Mammary epithelial cell (primary cell): ENCODE results near the gene MYCBPAP.

Source experiments
- EZH2 ChIP-seq: IDR thresholded peaks from 2 replicates; pipeline ENCODE4 v1.6.1; 2012; ENCODE audit warnings: low read length, inconsistent platforms, borderline replicate concordance
- TF ChIP-seq, protein P1 (sequence below), 2 donors: IDR thresholded peaks in 1 of 2; conservative IDR thresholded peaks in 1 of 2; 2 replicates each; pipeline ENCODE4 v1.5.1; 2011 to 2012; ENCODE audit warnings: inconsistent platforms in 2 of 2, low read length in 2 of 2, mild to moderate bottlenecking in 2 of 2, control low read depth in 1 of 2, low read depth in 1 of 2; ENCODE audit not compliant: insufficient read depth in 1 of 2; ENCODE audit errors: extremely low read depth in 1 of 2

GRCh38 chr17:50495918-50496317 lies 12.3 kb upstream of the MYCBPAP start:
- TF ChIP-seq, protein P1, sequence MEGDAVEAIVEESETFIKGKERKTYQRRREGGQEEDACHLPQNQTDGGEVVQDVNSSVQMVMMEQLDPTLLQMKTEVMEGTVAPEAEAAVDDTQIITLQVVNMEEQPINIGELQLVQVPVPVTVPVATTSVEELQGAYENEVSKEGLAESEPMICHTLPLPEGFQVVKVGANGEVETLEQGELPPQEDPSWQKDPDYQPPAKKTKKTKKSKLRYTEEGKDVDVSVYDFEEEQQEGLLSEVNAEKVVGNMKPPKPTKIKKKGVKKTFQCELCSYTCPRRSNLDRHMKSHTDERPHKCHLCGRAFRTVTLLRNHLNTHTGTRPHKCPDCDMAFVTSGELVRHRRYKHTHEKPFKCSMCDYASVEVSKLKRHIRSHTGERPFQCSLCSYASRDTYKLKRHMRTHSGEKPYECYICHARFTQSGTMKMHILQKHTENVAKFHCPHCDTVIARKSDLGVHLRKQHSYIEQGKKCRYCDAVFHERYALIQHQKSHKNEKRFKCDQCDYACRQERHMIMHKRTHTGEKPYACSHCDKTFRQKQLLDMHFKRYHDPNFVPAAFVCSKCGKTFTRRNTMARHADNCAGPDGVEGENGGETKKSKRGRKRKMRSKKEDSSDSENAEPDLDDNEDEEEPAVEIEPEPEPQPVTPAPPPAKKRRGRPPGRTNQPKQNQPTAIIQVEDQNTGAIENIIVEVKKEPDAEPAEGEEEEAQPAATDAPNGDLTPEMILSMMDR (conservative IDR thresholded peaks at IDR 0.05 in 1 of 2, IDR thresholded peaks at IDR 0.05 in 1 of 2; ENCODE audit: extremely low read depth in 1 of 2, insufficient read depth in 1 of 2, low read depth in 1 of 2, low read length in 2 of 2): no peak
- no peak for TF ChIP-seq EZH2
